ENCODE measurements around the gene CMIP. TPM values are rescaled to one million over a fixed set of nuclear protein-coding genes. Genes with fewer than 3 reads are reported as not detected.

Gene CMIP
- total RNA-seq, 1 donor from 2014 or later: 27.7 TPM

- TF ChIP-seq CTCF (IDR thresholded peaks at IDR 0.05; ENCODE audit: insufficient read depth, low read length, poor library complexity, severe bottlenecking): no peak
- H3K27me3 ChIP-seq (ENCODE audit: control insufficient read depth, insufficient read depth, low read length): no peaks in the 10 kb centered on the region
Measured at GRCh38 chr16:81494888-81495287, 50.3 kb downstream of the CMIP start.

GRCh38 chr16:81495321-81496234, 51.0 kb downstream of the CMIP start:
- no peak for DNase-seq (ENCODE audit: low read depth)

More at GRCh38 chr16:81494888-81495287, 50.3 kb downstream of the CMIP start:
- DNase-seq (ENCODE audit: low read depth): no peak
- Histone ChIP-seq H3K36me3 (ENCODE audit: control insufficient read depth, insufficient read depth, low read length) (no peaks in the 10 kb centered on the region), H3K4me3 (ENCODE audit: low read depth, low read length) (no peak overlapping the region)

GRCh38 chr16:81496321-81496720, 51.7 kb downstream of the CMIP start:
- no peaks in the 10 kb centered on the region for H3K27me3 ChIP-seq (ENCODE audit: control insufficient read depth, insufficient read depth, low read length)
- no peaks in the 10 kb centered on the region for H3K36me3 ChIP-seq (ENCODE audit: control insufficient read depth, insufficient read depth, low read length)
- no peak for TF ChIP-seq CTCF (IDR thresholded peaks at IDR 0.05; ENCODE audit: insufficient read depth, low read length, poor library complexity, severe bottlenecking)
- DNase-seq (ENCODE audit: low read depth): no peak
- no peak overlapping the region for H3K4me3 ChIP-seq (ENCODE audit: low read depth, low read length)

More at GRCh38 chr16:81495321-81496234, 51.0 kb downstream of the CMIP start:
- H3K4me3 ChIP-seq (ENCODE audit: low read depth, low read length): no peak overlapping the region
- no peaks in the 10 kb centered on the region for H3K27me3 ChIP-seq (ENCODE audit: control insufficient read depth, insufficient read depth, low read length)
- no peaks in the 10 kb centered on the region for H3K36me3 ChIP-seq (ENCODE audit: control insufficient read depth, insufficient read depth, low read length)
- TF ChIP-seq CTCF (IDR thresholded peaks at IDR 0.05; ENCODE audit: insufficient read depth, low read length, poor library complexity, severe bottlenecking): no peak

- H3K27me3 ChIP-seq (ENCODE audit: control insufficient read depth, insufficient read depth, low read length): no peaks in the 10 kb centered on the region
- DNase-seq (ENCODE audit: low read depth): no peak
- H3K36me3 ChIP-seq (ENCODE audit: control insufficient read depth, insufficient read depth, low read length): no peaks in the 10 kb centered on the region
- no peak overlapping the region for H3K4me3 ChIP-seq (ENCODE audit: low read depth, low read length)
- TF ChIP-seq CTCF (IDR thresholded peaks at IDR 0.05; ENCODE audit: insufficient read depth, low read length, poor library complexity, severe bottlenecking): no peak
Measured at GRCh38 chr16:81496742-81497141, 52.1 kb downstream of the CMIP start.

GRCh38 chr16:81497690-81498089, 53.1 kb downstream of the CMIP start:
- no peak for TF ChIP-seq CTCF (IDR thresholded peaks at IDR 0.05; ENCODE audit: insufficient read depth, low read length, poor library complexity, severe bottlenecking)
- no peak overlapping the region for H3K4me3 ChIP-seq (ENCODE audit: low read depth, low read length)
- no peaks in the 10 kb centered on the region for H3K36me3 ChIP-seq (ENCODE audit: control insufficient read depth, insufficient read depth, low read length)
- H3K27me3 ChIP-seq (ENCODE audit: control insufficient read depth, insufficient read depth, low read length): no peaks in the 10 kb centered on the region
- no peak for DNase-seq (ENCODE audit: low read depth)
